ENCODE data around the gene GTPBP2. TPM values are rescaled to one million over a fixed set of nuclear protein-coding genes. Genes with fewer than 3 reads are reported as not detected.
A peak's percentile ranks its signal among the peaks of the same experiment; 100 is the strongest.

GTPBP2 gene
- total and polyA plus RNA-seq, 2 of the 4 experiments (the other 2 are of a cell fraction) = 38.4 to 86.6 TPM

DNA sequence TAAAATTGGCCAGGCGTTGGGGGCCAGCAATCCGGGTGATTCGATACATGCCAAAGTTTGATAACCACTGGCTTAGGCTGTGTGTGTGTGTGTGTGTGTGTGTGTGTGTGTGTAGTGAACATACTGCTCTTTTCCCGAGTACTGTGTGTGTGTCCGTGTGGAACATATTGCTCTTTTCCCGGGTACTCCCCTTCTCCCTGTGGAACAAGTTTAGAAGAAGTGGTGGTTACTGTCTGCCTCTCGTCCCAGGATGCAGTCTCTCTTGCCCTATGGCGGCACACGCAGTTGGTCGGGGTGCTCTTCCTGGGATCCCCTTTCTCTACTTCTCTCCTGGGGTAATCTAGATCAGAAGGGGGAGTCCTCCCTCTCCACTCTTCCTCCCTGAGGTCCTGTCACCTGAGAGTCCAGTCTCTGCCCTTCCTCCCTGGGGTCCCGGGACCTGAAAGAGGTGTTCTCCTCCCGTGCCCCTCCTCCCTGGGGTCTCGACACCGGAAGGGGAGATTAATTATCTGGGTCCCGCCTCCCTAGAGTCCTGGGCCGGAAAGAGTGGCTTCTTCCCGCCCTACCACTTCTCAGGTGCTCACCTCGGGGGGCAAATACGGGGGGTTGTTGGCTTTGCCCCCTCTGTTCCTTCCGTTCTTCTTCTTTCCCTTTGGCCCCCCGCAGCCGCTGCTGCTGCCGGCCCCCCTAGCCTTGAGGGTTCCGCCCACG is 516 bp downstream of the GTPBP2 start:
- peak overlapping the region; percentile 67 for H2AFZ ChIP-seq (replicated peaks; ENCODE audit: low read length, poor library complexity)
- H3K4me3 ChIP-seq (ENCODE audit: insufficient read depth, low read depth, low read length) = peak overlapping the region; percentile 85
- BruUV-seq (replicated peaks) = TSS peak; percentile 27
- ChIA-PET CTCF (no interaction called here), POLR2A (ENCODE audit: unreplicated experiment) (interaction anchor here (1.0 kb wide), 1 partner anchor 15 kb away, joined by 3 read pairs; no protein-coding TSS in a partner anchor)
- H2BK20ac ChIP-seq (ENCODE audit: low read depth, low read length) = peak overlapping the region; percentile 70; the same call in 1 of the 2 replicates
- peak overlapping the region; percentile 96 for H3K4ac ChIP-seq (ENCODE audit: low read depth, low read length)
- peak overlapping the region; percentile 85 for H4K91ac ChIP-seq (ENCODE audit: insufficient read depth, low read depth, low read length)
- H4K5ac ChIP-seq (ENCODE audit: low read depth, low read length) = peak overlapping the region; percentile 66
- H2AK9ac ChIP-seq (replicated peaks; ENCODE audit: low read depth, low read length, poor library complexity) = peak overlapping the region; percentile 92
- H3K4me2 ChIP-seq (ENCODE audit: low read depth, low read length) = peak overlapping the region; percentile 96
- H4K8ac ChIP-seq (ENCODE audit: low read depth in 2 of 2, low read length in 2 of 2) = peak overlapping the region; percentile 61 to 95
- H3K27me3 ChIP-seq (ENCODE audit: control insufficient read depth, insufficient read depth, low read length) = no peaks in the 10 kb centered on the region
- peaks cover 8% of the 10 kb centered on the region for H3K4me1 ChIP-seq (ENCODE audit: control insufficient read depth, insufficient read depth, low read length)
- peak overlapping the region; percentile 85; the same call in 1 of the 3 replicates for H2BK15ac ChIP-seq (ENCODE audit: low read depth, low read length)
- WGBS, 2 experiments (ENCODE audit: extremely low coverage in 2 of 2, insufficient read length in 1 of 2) = 0% methylated on average over 3 of the region's 25 CpGs; no CpG with 5 or more reads in 1 of the 2 experiments
- H3K36me3 ChIP-seq (ENCODE audit: control insufficient read depth, insufficient read depth, low read length) = peaks cover 27% of the 10 kb centered on the region
- H3K56ac ChIP-seq (ENCODE audit: extremely low read depth, insufficient read depth, low read length) = peak overlapping the region; percentile 93
- H3K9me1 ChIP-seq (ENCODE audit: insufficient read depth, low read length) = peaks cover 24% of the 10 kb centered on the region
- H3K23ac ChIP-seq (ENCODE audit: low read depth, low read length) = peak overlapping the region; percentile 99
- H2AK5ac ChIP-seq (ENCODE audit: low read depth, low read length) = peak overlapping the region; percentile 99
- TF ChIP-seq POLR2A (IDR thresholded peaks at IDR 0.05; ENCODE audit: low read depth, low read length) (peak; percentile 29; the same call in 1 of the 2 replicates), SMC3 (IDR thresholded peaks at IDR 0.05; ENCODE audit: low read depth, low read length) (no peak), CHD1 (IDR thresholded peaks at IDR 0.05; ENCODE audit: low read depth, low read length) (peak; percentile 21; the same call in 1 of the 2 replicates)
- TF ChIP-seq, protein P1, sequence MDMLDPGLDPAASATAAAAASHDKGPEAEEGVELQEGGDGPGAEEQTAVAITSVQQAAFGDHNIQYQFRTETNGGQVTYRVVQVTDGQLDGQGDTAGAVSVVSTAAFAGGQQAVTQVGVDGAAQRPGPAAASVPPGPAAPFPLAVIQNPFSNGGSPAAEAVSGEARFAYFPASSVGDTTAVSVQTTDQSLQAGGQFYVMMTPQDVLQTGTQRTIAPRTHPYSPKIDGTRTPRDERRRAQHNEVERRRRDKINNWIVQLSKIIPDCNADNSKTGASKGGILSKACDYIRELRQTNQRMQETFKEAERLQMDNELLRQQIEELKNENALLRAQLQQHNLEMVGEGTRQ (IDR thresholded peaks at IDR 0.05; ENCODE audit: low read depth, low read length) = no peak
- peak overlapping the region; percentile 69 for H2BK120ac ChIP-seq (ENCODE audit: low read depth, low read length)
- intact Hi-C loops (cut with micrococcal nuclease) = loop anchor here (5.0 kb wide), 1 partner anchor 144 kb away; the partner anchor contains the start of gene VEGFA
- in situ Hi-C loops (cut with MboI; ENCODE audit: low sequenced_read_pairs) = no loop called here
- peak overlapping the region; percentile 85 for H2BK5ac ChIP-seq (ENCODE audit: low read depth, low read length, poor library complexity, severe bottlenecking)
- H3K9me3 ChIP-seq (ENCODE audit: control insufficient read depth, insufficient read depth, low read length) = no peaks in the 10 kb centered on the region
- peak; percentile 34 for DNase-seq
- peak; percentile 22 for ATAC-seq (ENCODE audit: low read depth)
- peak overlapping the region; percentile 98 for H3K27ac ChIP-seq (ENCODE audit: insufficient read depth, low read length)
- H4K20me1 ChIP-seq (ENCODE audit: insufficient read depth, low read length) = no peaks in the 10 kb centered on the region
- dilution Hi-C loops (cut with HindIII; ENCODE audit: low sequenced_read_pairs, unreplicated experiment) = no loop called here
- peak overlapping the region; percentile 99 for H3K9ac ChIP-seq (ENCODE audit: low read depth, low read length)
- peak overlapping the region; percentile 99 for H3K14ac ChIP-seq (replicated peaks; ENCODE audit: low read depth, low read length)
- H3K18ac ChIP-seq (ENCODE audit: low read depth, low read length) = peak overlapping the region; percentile 62
- H3K79me1 ChIP-seq (ENCODE audit: low read depth in 1 of 2, low read length in 2 of 2) = peaks cover 31 to 51% of the 10 kb centered on the region in 2 experiments

Measured in IMR-90 (cell line).